ENCODE data around the gene HOXB3.

- TF ChIP-seq POLR2A (IDR thresholded peaks at IDR 0.05), result no peak
- no peak for TF ChIP-seq CTCF (IDR thresholded peaks at IDR 0.05)
Measured at GRCh38 chr17:48517478-48517877, 72.6 kb downstream of the HOXB3 start.
